Gastrocnemius medialis (tissue), 4 donors: ENCODE results near the gene RBFOX2.

Experiments
- CTCF ChIP-seq, 5 experiments: fragments of 450-650 bp in 3 of 5; fragments of 200-600 bp in 2 of 5; sonication (generic) in 2 of 5; IDR thresholded peaks in 4 of 5; conservative IDR thresholded peaks in 1 of 5; 1 replicate in 4 of 5; 2 replicates in 1 of 5; pipeline ENCODE4 v1.5.1; 2016 to 2019; ENCODE audit warnings: antibody characterized with exemption in 5 of 5, mild to moderate bottlenecking in 3 of 5, moderate library complexity in 3 of 5
- POLR2A ChIP-seq, 2 donors: fragments of 450-650 bp; IDR thresholded peaks; one replicate each; pipeline ENCODE4 v1.6.1; 2017; ENCODE audit warnings: antibody characterized with exemption in 2 of 2, mild to moderate bottlenecking in 2 of 2, moderate library complexity in 2 of 2

- no peak for TF ChIP-seq CTCF (IDR thresholded peaks at IDR 0.05 in 4 of 5, conservative IDR thresholded peaks at IDR 0.05 in 1 of 5)
- no peak for TF ChIP-seq POLR2A (IDR thresholded peaks at IDR 0.05)
Measured at GRCh38 chr22:35984183-35985175, 44.1 kb downstream of the RBFOX2 start.
